ENCODE data around the gene ODF2L. TPM values are rescaled to one million over a fixed set of nuclear protein-coding genes. Genes with fewer than 3 reads are reported as not detected.

The ODF2L gene
- total and polyA plus RNA-seq, 4 donors, result 3.0 to 6.5 (median 5.2) TPM

DNA sequence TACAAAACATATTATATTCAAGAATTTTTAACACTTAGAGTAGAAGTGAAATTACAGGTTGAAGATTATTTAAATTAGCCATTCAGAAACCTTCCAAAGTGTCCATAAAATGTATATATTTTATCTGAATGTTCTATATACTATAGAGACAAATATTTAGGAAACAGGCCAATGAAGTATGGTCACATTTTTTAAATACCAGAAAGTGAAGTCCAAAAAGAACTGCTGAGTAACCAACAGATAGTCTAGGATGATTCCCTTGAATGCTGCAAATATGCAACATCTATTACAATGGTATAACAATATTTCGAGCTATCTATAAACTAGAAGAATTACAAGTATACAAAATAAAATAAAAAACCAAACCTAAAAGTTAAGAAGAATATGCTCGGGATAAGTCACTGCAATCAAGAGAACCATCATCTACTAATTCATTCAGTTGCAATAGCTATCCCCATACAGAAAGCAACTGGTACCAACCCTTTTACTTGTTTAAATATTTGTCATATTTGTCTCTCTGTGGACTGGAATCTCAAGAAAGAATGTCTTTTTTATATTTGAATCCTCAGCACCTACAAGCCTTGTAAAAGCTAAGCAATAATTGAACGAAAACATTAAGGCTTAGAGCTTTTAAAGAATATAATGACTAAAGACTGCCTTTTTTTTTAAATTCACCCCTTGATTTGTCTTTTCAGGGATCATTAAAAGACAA, 8.1 kb downstream of the ODF2L start:
- H3K9ac ChIP-seq (ENCODE audit: low read depth in 1 of 2, low read length in 2 of 2), result no peak overlapping the region
- DNase-seq (ENCODE audit: low spot score), result no peak
- no peaks in the 10 kb centered on the region for H3K9me3 ChIP-seq (ENCODE audit: control insufficient read depth in 4 of 4, low read length in 3 of 4)
- no peak overlapping the region for H3K4me3 ChIP-seq (ENCODE audit: low read depth in 1 of 3, low read length in 3 of 3)
- 91% methylated on average over 3 of the region's 3 CpGs for WGBS
- TF ChIP-seq GABPA (IDR thresholded peaks at IDR 0.05 in 1 of 2, conservative IDR thresholded peaks at IDR 0.05 in 1 of 2) (no peak), CTCF (IDR thresholded peaks at IDR 0.05; ENCODE audit: low read depth, low read length, missing input control) (no peak), SP1 (IDR thresholded peaks at IDR 0.05) (no peak), FOXA2 (IDR thresholded peaks at IDR 0.05) (no peak), HNF4A (conservative IDR thresholded peaks at IDR 0.05) (no peak), YY1 (IDR thresholded peaks at IDR 0.05) (no peak), ATF3 (IDR thresholded peaks at IDR 0.05) (no peak), JUND (IDR thresholded peaks at IDR 0.05) (no peak), RXRA (IDR thresholded peaks at IDR 0.05) (no peak), EGR1 (IDR thresholded peaks at IDR 0.05; ENCODE audit: low read depth in 2 of 2) (no peak), NR2F2 (IDR thresholded peaks at IDR 0.05) (no peak), HNF4G (IDR thresholded peaks at IDR 0.05) (no peak), FOXA1 (IDR thresholded peaks at IDR 0.05) (no peak), TAF1 (conservative IDR thresholded peaks at IDR 0.05) (no peak), RAD21 (IDR thresholded peaks at IDR 0.05) (no peak)
- TF ChIP-seq, protein P1, sequence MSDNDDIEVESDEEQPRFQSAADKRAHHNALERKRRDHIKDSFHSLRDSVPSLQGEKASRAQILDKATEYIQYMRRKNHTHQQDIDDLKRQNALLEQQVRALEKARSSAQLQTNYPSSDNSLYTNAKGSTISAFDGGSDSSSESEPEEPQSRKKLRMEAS (IDR thresholded peaks at IDR 0.05), result no peak
- TF ChIP-seq, protein P2, sequence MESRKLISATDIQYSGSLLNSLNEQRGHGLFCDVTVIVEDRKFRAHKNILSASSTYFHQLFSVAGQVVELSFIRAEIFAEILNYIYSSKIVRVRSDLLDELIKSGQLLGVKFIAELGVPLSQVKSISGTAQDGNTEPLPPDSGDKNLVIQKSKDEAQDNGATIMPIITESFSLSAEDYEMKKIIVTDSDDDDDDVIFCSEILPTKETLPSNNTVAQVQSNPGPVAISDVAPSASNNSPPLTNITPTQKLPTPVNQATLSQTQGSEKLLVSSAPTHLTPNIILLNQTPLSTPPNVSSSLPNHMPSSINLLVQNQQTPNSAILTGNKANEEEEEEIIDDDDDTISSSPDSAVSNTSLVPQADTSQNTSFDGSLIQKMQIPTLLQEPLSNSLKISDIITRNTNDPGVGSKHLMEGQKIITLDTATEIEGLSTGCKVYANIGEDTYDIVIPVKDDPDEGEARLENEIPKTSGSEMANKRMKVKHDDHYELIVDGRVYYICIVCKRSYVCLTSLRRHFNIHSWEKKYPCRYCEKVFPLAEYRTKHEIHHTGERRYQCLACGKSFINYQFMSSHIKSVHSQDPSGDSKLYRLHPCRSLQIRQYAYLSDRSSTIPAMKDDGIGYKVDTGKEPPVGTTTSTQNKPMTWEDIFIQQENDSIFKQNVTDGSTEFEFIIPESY (IDR thresholded peaks at IDR 0.05), result no peak
- TF ChIP-seq, protein P3, sequence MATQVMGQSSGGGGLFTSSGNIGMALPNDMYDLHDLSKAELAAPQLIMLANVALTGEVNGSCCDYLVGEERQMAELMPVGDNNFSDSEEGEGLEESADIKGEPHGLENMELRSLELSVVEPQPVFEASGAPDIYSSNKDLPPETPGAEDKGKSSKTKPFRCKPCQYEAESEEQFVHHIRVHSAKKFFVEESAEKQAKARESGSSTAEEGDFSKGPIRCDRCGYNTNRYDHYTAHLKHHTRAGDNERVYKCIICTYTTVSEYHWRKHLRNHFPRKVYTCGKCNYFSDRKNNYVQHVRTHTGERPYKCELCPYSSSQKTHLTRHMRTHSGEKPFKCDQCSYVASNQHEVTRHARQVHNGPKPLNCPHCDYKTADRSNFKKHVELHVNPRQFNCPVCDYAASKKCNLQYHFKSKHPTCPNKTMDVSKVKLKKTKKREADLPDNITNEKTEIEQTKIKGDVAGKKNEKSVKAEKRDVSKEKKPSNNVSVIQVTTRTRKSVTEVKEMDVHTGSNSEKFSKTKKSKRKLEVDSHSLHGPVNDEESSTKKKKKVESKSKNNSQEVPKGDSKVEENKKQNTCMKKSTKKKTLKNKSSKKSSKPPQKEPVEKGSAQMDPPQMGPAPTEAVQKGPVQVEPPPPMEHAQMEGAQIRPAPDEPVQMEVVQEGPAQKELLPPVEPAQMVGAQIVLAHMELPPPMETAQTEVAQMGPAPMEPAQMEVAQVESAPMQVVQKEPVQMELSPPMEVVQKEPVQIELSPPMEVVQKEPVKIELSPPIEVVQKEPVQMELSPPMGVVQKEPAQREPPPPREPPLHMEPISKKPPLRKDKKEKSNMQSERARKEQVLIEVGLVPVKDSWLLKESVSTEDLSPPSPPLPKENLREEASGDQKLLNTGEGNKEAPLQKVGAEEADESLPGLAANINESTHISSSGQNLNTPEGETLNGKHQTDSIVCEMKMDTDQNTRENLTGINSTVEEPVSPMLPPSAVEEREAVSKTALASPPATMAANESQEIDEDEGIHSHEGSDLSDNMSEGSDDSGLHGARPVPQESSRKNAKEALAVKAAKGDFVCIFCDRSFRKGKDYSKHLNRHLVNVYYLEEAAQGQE (IDR thresholded peaks at IDR 0.05), result no peak
- peaks cover 0 to 3% (median under 1%) of the 10 kb centered on the region in 4 donors for H3K4me1 ChIP-seq (ENCODE audit: control insufficient read depth in 4 of 4, insufficient read depth in 4 of 4, low read length in 3 of 4)
- no peak overlapping the region for H3K27ac ChIP-seq (ENCODE audit: low read depth in 1 of 2, low read length in 2 of 2)
- no peaks in the 10 kb centered on the region for H3K27me3 ChIP-seq (ENCODE audit: control insufficient read depth in 4 of 4, insufficient read depth in 4 of 4, low read length in 3 of 4)
- no peaks in the 10 kb centered on the region for H3K36me3 ChIP-seq (ENCODE audit: control insufficient read depth in 4 of 4, insufficient read depth in 3 of 4, low read depth in 1 of 4, low read length in 3 of 4)
